Measurements from ENCODE around the gene LRRC52. TPM values are rescaled to one million over a fixed set of nuclear protein-coding genes. Genes with fewer than 3 reads are reported as not detected.
"Not testable (repeated sequence)": the region's sequence is repeated elsewhere in the genome, so short reads cannot be mapped to it uniquely, and the experiment has no call there.

LRRC52 gene
- total and polyA plus RNA-seq, 8 donors: not detected

DNA sequence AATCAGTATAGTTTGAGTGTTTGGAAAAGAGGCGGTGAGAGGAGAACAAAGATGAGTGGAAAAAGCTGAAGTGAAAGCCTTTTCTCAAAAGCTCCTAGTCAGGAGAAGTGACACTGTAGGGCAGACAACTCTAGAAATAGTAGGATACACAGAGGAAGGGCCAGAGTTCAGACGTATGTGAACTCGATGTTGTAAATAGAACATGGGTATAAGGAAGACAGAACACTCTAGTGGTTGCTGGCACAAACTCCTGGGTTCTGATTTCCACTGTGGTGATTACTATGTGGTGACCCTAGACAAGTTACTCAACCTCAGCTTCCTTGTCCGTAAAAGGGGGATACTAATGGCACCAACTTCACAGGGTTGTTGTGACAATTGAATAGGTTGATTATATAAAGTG lies 57.0 kb downstream of the LRRC52 start:
- intact Hi-C loops (cut with DNase I; ENCODE audit: low total_unique reads): loop anchor here (5.0 kb wide), 1 partner anchor 312 kb away; no protein-coding TSS in a partner anchor
- WGBS, 5 donors: 43 to 56% (median 52%) methylated on average over 4 of the region's 4 CpGs
- TF ChIP-seq POLR2AphosphoS5 (IDR thresholded peaks at IDR 0.05) (no peak), EP300 (IDR thresholded peaks at IDR 0.05) (no peak), POLR2A (IDR thresholded peaks at IDR 0.05) (no peak)
- TF ChIP-seq, protein P1, sequence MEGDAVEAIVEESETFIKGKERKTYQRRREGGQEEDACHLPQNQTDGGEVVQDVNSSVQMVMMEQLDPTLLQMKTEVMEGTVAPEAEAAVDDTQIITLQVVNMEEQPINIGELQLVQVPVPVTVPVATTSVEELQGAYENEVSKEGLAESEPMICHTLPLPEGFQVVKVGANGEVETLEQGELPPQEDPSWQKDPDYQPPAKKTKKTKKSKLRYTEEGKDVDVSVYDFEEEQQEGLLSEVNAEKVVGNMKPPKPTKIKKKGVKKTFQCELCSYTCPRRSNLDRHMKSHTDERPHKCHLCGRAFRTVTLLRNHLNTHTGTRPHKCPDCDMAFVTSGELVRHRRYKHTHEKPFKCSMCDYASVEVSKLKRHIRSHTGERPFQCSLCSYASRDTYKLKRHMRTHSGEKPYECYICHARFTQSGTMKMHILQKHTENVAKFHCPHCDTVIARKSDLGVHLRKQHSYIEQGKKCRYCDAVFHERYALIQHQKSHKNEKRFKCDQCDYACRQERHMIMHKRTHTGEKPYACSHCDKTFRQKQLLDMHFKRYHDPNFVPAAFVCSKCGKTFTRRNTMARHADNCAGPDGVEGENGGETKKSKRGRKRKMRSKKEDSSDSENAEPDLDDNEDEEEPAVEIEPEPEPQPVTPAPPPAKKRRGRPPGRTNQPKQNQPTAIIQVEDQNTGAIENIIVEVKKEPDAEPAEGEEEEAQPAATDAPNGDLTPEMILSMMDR (IDR thresholded peaks at IDR 0.05): no peak

DNA sequence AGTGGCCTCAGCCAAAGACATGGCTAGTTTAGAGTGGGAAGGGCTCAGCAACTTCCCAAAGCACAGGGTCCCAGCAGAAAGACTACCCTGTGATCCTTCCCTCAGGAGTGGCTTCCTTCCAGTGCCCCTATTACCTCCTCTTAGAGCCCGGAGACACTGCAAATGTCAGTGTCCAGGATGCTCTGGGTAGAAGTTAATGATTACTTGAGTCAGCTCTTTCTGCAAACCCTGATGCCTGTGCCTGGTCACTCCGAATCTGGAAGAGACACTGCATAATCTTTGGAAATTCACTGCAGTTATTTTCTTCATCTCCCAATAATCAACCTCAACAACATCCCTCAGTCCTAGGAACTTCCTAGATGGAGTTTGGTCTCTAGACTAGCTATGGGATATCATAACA lies 60.0 kb downstream of the LRRC52 start:
- TF ChIP-seq POLR2A (IDR thresholded peaks at IDR 0.05) (no peak), EP300 (IDR thresholded peaks at IDR 0.05) (no peak), POLR2AphosphoS5 (IDR thresholded peaks at IDR 0.05) (no peak)
- TF ChIP-seq, protein P1 (IDR thresholded peaks at IDR 0.05): no peak
- 53 to 84% (median 77%) methylated on average over 2 of the region's 2 CpGs for WGBS, 5 donors
- no peak overlapping the region for H3K27ac ChIP-seq
- H3K36me3 ChIP-seq: no peaks in the 10 kb centered on the region
- intact Hi-C loops (cut with DNase I; ENCODE audit: low total_unique reads): loop anchor here (5.0 kb wide), 1 partner anchor 308 kb away; no protein-coding TSS in a partner anchor
- no peaks in the 10 kb centered on the region for H3K9me3 ChIP-seq
- no peak overlapping the region for H3K4me3 ChIP-seq
- no peak for DNase-seq
- H3K4me1 ChIP-seq: peaks cover 0 to 18% (median 4%) of the 10 kb centered on the region in 4 donors
- peaks cover 0 to 2% (median 0%) of the 10 kb centered on the region in 3 donors for H3K27me3 ChIP-seq

More for the DNA sequence above, 57.0 kb downstream of the LRRC52 start:
- Histone ChIP-seq H3K9me3 (no peaks in the 10 kb centered on the region), H3K27me3 (no peaks in the 10 kb centered on the region), H3K4me1 (peaks cover 5 to 29% (median 14%) of the 10 kb centered on the region in 4 donors), H3K36me3 (no peaks in the 10 kb centered on the region), H3K4me3 (no peak overlapping the region), H3K27ac (no peak overlapping the region)
- DNase-seq: no peak

DNA sequence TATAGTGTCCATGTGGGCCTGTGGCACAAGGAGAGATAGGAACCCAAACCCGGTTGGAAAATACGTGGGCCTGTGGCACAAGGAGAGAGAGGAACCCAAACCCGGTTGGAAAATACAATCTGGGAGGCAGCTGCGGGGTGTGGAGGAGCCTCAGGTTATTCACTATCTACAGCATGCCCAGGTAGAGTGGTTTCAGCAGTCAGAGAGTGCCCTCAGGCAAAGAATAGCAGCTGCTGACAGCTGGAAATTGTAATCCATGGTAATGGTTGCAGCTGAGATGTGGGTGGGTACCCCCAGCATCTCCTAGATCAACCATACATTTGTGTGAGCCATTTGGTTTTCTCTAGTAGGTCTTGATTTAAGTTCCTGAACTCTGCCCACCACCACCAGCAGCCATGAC lies 61.4 kb downstream of the LRRC52 start:
- intact Hi-C loops (cut with DNase I; ENCODE audit: low total_unique reads): no loop called here
- DNase-seq: no peak
- TF ChIP-seq, protein P1 (IDR thresholded peaks at IDR 0.05): no peak
- no peak for TF ChIP-seq POLR2AphosphoS5 (IDR thresholded peaks at IDR 0.05)
- no peak for TF ChIP-seq POLR2A (IDR thresholded peaks at IDR 0.05)
- TF ChIP-seq EP300 (IDR thresholded peaks at IDR 0.05): no peak
- no peaks in the 10 kb centered on the region for H3K36me3 ChIP-seq
- peaks cover 0 to 14% (median 0%) of the 10 kb centered on the region in 3 donors for H3K27me3 ChIP-seq
- no peaks in the 10 kb centered on the region for H3K9me3 ChIP-seq
- 84 to 95% (median 90%) methylated on average over 4 of the region's 4 CpGs for WGBS, 5 donors
- H3K4me1 ChIP-seq: peaks cover 0 to 15% (median 3%) of the 10 kb centered on the region in 4 donors
- no peak overlapping the region for H3K4me3 ChIP-seq
- H3K27ac ChIP-seq: no peak overlapping the region

DNA sequence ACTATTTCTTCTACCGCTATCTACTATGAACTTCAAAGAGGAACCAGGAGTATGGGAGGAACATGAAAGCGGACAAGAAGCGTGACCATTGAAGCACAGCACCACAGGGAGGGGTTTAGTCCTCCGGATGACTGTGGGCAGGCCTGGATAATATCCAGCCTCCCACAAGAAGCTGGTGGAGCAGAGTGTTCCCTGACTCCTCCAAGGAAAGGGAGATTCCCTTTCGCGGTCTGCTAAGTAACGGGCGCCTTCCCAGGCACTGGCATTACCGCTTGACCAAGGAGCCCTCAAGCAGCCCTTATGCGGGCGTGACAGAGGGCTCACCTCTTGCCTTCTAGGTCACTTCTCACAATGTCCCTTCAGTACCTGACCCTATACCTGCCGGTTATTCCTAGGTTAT lies 62.9 kb downstream of the LRRC52 start:
- H3K9me3 ChIP-seq; intact Hi-C loops (cut with DNase I; ENCODE audit: low total_unique reads); H3K27ac ChIP-seq; H3K4me3 ChIP-seq; H3K36me3 ChIP-seq; H3K4me1 ChIP-seq; DNase-seq: not testable (repeated sequence)
- WGBS, 5 donors: 83 to 93% (median 91%) methylated on average over 12 of the region's 12 CpGs
- H3K27me3 ChIP-seq: peaks cover 0 to 26% (median 0%) of the 10 kb centered on the region in 3 donors

DNA sequence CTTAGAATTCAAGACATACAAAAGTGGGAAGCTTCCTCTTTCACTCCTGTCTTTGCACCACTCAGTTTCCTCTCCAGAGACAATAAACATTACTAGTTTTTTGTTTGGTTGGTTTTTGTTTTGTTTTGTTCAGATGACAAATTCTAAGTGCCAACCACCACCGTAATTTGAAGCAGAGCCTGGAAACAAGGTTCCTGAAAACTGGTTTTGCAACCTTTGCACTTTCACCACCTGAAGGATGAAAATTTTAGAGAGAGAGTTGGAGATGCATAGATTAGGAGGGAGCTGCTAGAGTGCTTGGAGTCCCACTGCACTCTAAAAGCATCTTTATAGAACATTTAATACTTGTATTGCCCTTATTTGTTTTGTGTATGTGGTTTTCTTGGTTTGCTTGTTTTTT lies 67.1 kb downstream of the LRRC52 start:
- WGBS, 5 donors: 12 to 33% (median 21%) methylated on average over 1 of the region's 1 CpG
- no peak for DNase-seq
- TF ChIP-seq POLR2A (IDR thresholded peaks at IDR 0.05): no peak
- intact Hi-C loops (cut with DNase I; ENCODE audit: low total_unique reads): no loop called here
- Histone ChIP-seq H3K27ac (no peak overlapping the region), H3K4me3 (no peak overlapping the region), H3K4me1 (peaks cover 0 to under 1% (median 0%) of the 10 kb centered on the region in 4 donors), H3K36me3 (no peaks in the 10 kb centered on the region), H3K27me3 (peaks cover 0 to 44% (median 0%) of the 10 kb centered on the region in 3 donors), H3K9me3 (no peaks in the 10 kb centered on the region)
